OCI-LY3 (cell line): ENCODE results near the gene CDK11A.
"Not testable (repeated sequence)": the region's sequence is repeated elsewhere in the genome, so short reads cannot be mapped to it uniquely, and the experiment has no call there.

Source experiments
- CTCF ChIP-seq: fragments of 200-600, 300-600 bp; sonication (generic); IDR thresholded peaks from 2 replicates; pipeline ENCODE4 v1.5.1; 2014; ENCODE audit warnings: antibody characterized with exemption, low read length, low read depth
- EZH2phosphoT487 ChIP-seq: fragments of 200-600 bp; shearing (Covaris generic); IDR thresholded peaks from 2 replicates; pipeline ENCODE4 v1.6.1; 2018; ENCODE audit warnings: antibody characterized with exemption, mixed run types, low read depth

GRCh38 chr1:1730230-1730629, 6.1 kb upstream of the CDK11A start:
- not testable (repeated sequence) for TF ChIP-seq CTCF, EZH2phosphoT487
